Measurements from ENCODE around the gene BIN2. TPM values are rescaled to one million over a fixed set of nuclear protein-coding genes. Genes with fewer than 3 reads are reported as not detected.
A peak's percentile ranks its signal among the peaks of the same experiment; 100 is the strongest.

The BIN2 gene
- total and polyA plus RNA-seq, 10 of the 15 experiments (the other 5 are each of a cell fraction or from before 2014, with no cell fraction given): 8.6 to 42.9 (median 32.1) TPM

- Histone ChIP-seq H3K79me2 (ENCODE audit: control insufficient read depth, insufficient read depth, low read length) (no peaks in the 10 kb centered on the region; the same call in 1 of the 2 replicates), H2AFZ (ENCODE audit: control insufficient read depth, low read depth, low read length) (peak overlapping the region; percentile 40; the same call in 1 of the 2 replicates), H3K4me2 (ENCODE audit: control insufficient read depth, insufficient read depth) (peak overlapping the region; percentile 25; the same call in 1 of the 2 replicates), H3K27ac (ENCODE audit: control insufficient read depth, insufficient read depth) (peak overlapping the region; percentile 48), H3K4me3 (no peak overlapping the region), H3K9ac (ENCODE audit: control insufficient read depth, insufficient read depth, low read length) (no peak overlapping the region), H3K9me3 (replicated peaks; ENCODE audit: control insufficient read depth, insufficient read depth, low read length) (no peaks in the 10 kb centered on the region), H3K36me3 (ENCODE audit: control insufficient read depth in 2 of 2, insufficient read depth in 2 of 2, low read length in 1 of 2) (peaks cover 0 to 23% of the 10 kb centered on the region in 2 experiments; a peak in 2 of 4 replicates), H4K20me1 (ENCODE audit: control insufficient read depth, insufficient read depth) (no peaks in the 10 kb centered on the region), H3K4me1 (ENCODE audit: control insufficient read depth, insufficient read depth, low read length) (peaks cover 10% of the 10 kb centered on the region), H3K27me3 (replicated peaks in 1 of 2; ENCODE audit: control insufficient read depth in 2 of 2, insufficient read depth in 2 of 2, low read length in 1 of 2) (no peaks in the 10 kb centered on the region)
- ChIA-PET POLR2A (interaction anchor here (0.6 to 1.5 kb wide), 2 partner anchors 16 to 31 kb away, joined by 4 to 7 read pairs; no protein-coding TSS in a partner anchor), SMC1A (ENCODE audit: uncharacterized antibody, unreplicated experiment) (no interaction called here), CTCF (no interaction called here), RAD21 (ENCODE audit: unreplicated experiment) (no interaction called here)
- intact Hi-C loops (cut with micrococcal nuclease; ENCODE audit: unreplicated experiment) (no loop called here), in situ Hi-C loops (cut with MboI) (no loop called here)
- DNase-seq (ENCODE audit: low read depth, low spot score) (no peak), ATAC-seq (peak; percentile 27; the same call in 2 of the 3 replicates), FAIRE-seq (no peak)
- WGBS (ENCODE audit: insufficient coverage, insufficient replicate concordance, low lambda C conversion rate, missing lambda C conversion rate): 26% methylated on average over 7 of the region's 7 CpGs
- BruUV-seq (replicated peaks): no TSS peak
- TF ChIP-seq ATF7 (IDR thresholded peaks at IDR 0.05; ENCODE audit: low read depth) (no peak), ZNF207 (IDR thresholded peaks at IDR 0.05; ENCODE audit: borderline replicate concordance) (no peak), BCL3 (IDR thresholded peaks at IDR 0.05; ENCODE audit: borderline replicate concordance, insufficient read depth, low read depth, low read length, poor library complexity, severe bottlenecking) (no peak), NRF1 (conservative IDR thresholded peaks at IDR 0.05; ENCODE audit: low read depth, low read length) (no peak), TCF7 (IDR thresholded peaks at IDR 0.05; ENCODE audit: borderline replicate concordance) (peak; percentile 21; the same call in 1 of the 2 replicates), MXI1 (IDR thresholded peaks at IDR 0.05; ENCODE audit: low read depth, low read length) (no peak), SMARCA5 (IDR thresholded peaks at IDR 0.05) (no peak), NFYA (IDR thresholded peaks at IDR 0.05; ENCODE audit: borderline replicate concordance, low read depth, low read length) (no peak), ZBED1 (IDR thresholded peaks at IDR 0.05; ENCODE audit: borderline replicate concordance) (0 out of 2 replicates have a peak, but pooled peaks have one; percentile 21), SMAD1 (IDR thresholded peaks at IDR 0.05; ENCODE audit: low read depth, partially characterized antibody) (no peak), MEF2B (IDR thresholded peaks at IDR 0.05; ENCODE audit: partially characterized antibody, poor library complexity, severe bottlenecking) (no peak), CREM (IDR thresholded peaks at IDR 0.05; ENCODE audit: low read depth) (peak; percentile 34; the same call in 1 of the 2 replicates), SPI1 (IDR thresholded peaks at IDR 0.05; ENCODE audit: borderline replicate concordance, insufficient read depth, low read depth, low read length) (peak; percentile 42; the same call in 1 of the 2 replicates), POLR2AphosphoS5 (IDR thresholded peaks at IDR 0.05; ENCODE audit: low read length) (peak; percentile 69)
- TF ChIP-seq, protein P1, sequence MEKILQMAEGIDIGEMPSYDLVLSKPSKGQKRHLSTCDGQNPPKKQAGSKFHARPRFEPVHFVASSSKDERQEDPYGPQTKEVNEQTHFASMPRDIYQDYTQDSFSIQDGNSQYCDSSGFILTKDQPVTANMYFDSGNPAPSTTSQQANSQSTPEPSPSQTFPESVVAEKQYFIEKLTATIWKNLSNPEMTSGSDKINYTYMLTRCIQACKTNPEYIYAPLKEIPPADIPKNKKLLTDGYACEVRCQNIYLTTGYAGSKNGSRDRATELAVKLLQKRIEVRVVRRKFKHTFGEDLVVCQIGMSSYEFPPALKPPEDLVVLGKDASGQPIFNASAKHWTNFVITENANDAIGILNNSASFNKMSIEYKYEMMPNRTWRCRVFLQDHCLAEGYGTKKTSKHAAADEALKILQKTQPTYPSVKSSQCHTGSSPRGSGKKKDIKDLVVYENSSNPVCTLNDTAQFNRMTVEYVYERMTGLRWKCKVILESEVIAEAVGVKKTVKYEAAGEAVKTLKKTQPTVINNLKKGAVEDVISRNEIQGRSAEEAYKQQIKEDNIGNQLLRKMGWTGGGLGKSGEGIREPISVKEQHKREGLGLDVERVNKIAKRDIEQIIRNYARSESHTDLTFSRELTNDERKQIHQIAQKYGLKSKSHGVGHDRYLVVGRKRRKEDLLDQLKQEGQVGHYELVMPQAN (conservative IDR thresholded peaks at IDR 0.05): no peak
- TF ChIP-seq, protein P2, sequence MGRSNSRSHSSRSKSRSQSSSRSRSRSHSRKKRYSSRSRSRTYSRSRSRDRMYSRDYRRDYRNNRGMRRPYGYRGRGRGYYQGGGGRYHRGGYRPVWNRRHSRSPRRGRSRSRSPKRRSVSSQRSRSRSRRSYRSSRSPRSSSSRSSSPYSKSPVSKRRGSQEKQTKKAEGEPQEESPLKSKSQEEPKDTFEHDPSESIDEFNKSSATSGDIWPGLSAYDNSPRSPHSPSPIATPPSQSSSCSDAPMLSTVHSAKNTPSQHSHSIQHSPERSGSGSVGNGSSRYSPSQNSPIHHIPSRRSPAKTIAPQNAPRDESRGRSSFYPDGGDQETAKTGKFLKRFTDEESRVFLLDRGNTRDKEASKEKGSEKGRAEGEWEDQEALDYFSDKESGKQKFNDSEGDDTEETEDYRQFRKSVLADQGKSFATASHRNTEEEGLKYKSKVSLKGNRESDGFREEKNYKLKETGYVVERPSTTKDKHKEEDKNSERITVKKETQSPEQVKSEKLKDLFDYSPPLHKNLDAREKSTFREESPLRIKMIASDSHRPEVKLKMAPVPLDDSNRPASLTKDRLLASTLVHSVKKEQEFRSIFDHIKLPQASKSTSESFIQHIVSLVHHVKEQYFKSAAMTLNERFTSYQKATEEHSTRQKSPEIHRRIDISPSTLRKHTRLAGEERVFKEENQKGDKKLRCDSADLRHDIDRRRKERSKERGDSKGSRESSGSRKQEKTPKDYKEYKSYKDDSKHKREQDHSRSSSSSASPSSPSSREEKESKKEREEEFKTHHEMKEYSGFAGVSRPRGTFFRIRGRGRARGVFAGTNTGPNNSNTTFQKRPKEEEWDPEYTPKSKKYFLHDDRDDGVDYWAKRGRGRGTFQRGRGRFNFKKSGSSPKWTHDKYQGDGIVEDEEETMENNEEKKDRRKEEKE (IDR thresholded peaks at IDR 0.05): no peak
- TF ChIP-seq, protein P3, sequence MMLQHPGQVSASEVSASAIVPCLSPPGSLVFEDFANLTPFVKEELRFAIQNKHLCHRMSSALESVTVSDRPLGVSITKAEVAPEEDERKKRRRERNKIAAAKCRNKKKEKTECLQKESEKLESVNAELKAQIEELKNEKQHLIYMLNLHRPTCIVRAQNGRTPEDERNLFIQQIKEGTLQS (IDR thresholded peaks at IDR 0.05; ENCODE audit: borderline replicate concordance, extremely low read depth, low read depth, low read length): no peak
Observed at GRCh38 chr12:51246254-51246853, 77.6 kb downstream of the BIN2 start.
